HEK293 (cell line): ENCODE measurements around the gene ABL2.

ENCODE experiments used
- KLF17 ChIP-seq: fragments of 450-650 bp; formaldehyde crosslinking; IDR thresholded peaks from 2 replicates; pipeline ENCODE4 v1.5.1; 2016; ENCODE audit warnings: missing biosample characterization, missing genetic modification characterization
- ZFP37 ChIP-seq: fragments of 450-650 bp; formaldehyde crosslinking; IDR thresholded peaks from 2 replicates; pipeline ENCODE4 v1.5.1; 2016; ENCODE audit warnings: missing biosample characterization, missing genetic modification characterization
- ZNF274 ChIP-seq, 2 experiments: fragments of 200-500 bp in 1 of 2; fragments of 450-650 bp in 1 of 2; sonication (Bioruptor generic) in 1 of 2; formaldehyde crosslinking in 1 of 2; IDR thresholded peaks; 2 replicates each; pipeline versions ENCODE4 v1.5.1 to v1.6.1; 2014 to 2016; ENCODE audit warnings: borderline replicate concordance in 1 of 2, inconsistent platforms in 1 of 2, low read length in 1 of 2, missing biosample characterization in 1 of 2, missing genetic modification characterization in 1 of 2
- ZNF311 ChIP-seq: fragments of 450-650 bp; formaldehyde crosslinking; IDR thresholded peaks from 2 replicates; pipeline ENCODE4 v1.5.1; 2017; ENCODE audit warnings: missing biosample characterization, missing genetic modification characterization, borderline replicate concordance
- ZNF335 ChIP-seq: fragments of 450-650 bp; formaldehyde crosslinking; conservative IDR thresholded peaks from 2 replicates; pipeline ENCODE4 v1.5.1; 2016; ENCODE audit warnings: missing biosample characterization, missing genetic modification characterization
- ZNF501 ChIP-seq: fragments of 450-650 bp; formaldehyde crosslinking; IDR thresholded peaks from 2 replicates; pipeline ENCODE4 v1.5.1; 2016; ENCODE audit warnings: missing biosample characterization, missing genetic modification characterization
- TF ChIP-seq, protein P1 (sequence below): fragments of 450-650 bp; formaldehyde crosslinking; IDR thresholded peaks from 2 replicates; pipeline ENCODE4 v1.5.1; 2016; ENCODE audit warnings: missing biosample characterization, missing genetic modification characterization, borderline replicate concordance

GRCh38 chr1:179190861-179191260, 38.6 kb downstream of the ABL2 start:
- TF ChIP-seq ZNF274 (IDR thresholded peaks at IDR 0.05; ENCODE audit: low read length) (no peak), ZNF274 (tag by site-specific recombination; IDR thresholded peaks at IDR 0.05; ENCODE audit: borderline replicate concordance) (no peak), ZNF311 (no peak), ZNF501 (no peak), ZFP37 (tag by site-specific recombination) (no peak), KLF17 (tag by site-specific recombination) (no peak), ZNF335 (tag by site-specific recombination) (no peak)
- TF ChIP-seq, protein P1, sequence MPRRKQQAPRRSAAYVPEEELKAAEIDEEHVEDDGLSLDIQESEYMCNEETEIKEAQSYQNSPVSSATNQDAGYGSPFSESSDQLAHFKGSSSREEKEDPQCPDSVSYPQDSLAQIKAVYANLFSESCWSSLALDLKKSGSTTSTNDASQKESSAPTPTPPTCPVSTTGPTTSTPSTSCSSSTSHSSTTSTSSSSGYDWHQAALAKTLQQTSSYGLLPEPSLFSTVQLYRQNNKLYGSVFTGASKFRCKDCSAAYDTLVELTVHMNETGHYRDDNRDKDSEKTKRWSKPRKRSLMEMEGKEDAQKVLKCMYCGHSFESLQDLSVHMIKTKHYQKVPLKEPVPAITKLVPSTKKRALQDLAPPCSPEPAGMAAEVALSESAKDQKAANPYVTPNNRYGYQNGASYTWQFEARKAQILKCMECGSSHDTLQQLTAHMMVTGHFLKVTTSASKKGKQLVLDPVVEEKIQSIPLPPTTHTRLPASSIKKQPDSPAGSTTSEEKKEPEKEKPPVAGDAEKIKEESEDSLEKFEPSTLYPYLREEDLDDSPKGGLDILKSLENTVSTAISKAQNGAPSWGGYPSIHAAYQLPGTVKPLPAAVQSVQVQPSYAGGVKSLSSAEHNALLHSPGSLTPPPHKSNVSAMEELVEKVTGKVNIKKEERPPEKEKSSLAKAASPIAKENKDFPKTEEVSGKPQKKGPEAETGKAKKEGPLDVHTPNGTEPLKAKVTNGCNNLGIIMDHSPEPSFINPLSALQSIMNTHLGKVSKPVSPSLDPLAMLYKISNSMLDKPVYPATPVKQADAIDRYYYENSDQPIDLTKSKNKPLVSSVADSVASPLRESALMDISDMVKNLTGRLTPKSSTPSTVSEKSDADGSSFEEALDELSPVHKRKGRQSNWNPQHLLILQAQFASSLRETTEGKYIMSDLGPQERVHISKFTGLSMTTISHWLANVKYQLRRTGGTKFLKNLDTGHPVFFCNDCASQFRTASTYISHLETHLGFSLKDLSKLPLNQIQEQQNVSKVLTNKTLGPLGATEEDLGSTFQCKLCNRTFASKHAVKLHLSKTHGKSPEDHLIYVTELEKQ (tag by site-specific recombination) = no peak
